ENCODE measurements around the gene ANKS3. TPM values are rescaled to one million over a fixed set of nuclear protein-coding genes. Genes with fewer than 3 reads are reported as not detected.

Gene ANKS3
- total and polyA plus RNA-seq, 2 of the 8 experiments (the other 6 are each of a cell fraction or from before 2014, with no cell fraction given), result 15.5 to 23.9 TPM

GRCh38 chr16:4746991-4747574 lies 13.0 kb upstream of the ANKS3 start (continued):
- no peak for TF ChIP-seq RXRA (IDR thresholded peaks at IDR 0.05; ENCODE audit: insufficient read depth, low read depth, low read length)
- TF ChIP-seq BACH1 (IDR thresholded peaks at IDR 0.05; ENCODE audit: low read length), result no peak
- TF ChIP-seq KDM4A (IDR thresholded peaks at IDR 0.05; ENCODE audit: low read depth, low read length, severe bottlenecking), result no peak
- TF ChIP-seq EP300 (IDR thresholded peaks at IDR 0.05; ENCODE audit: borderline replicate concordance in 1 of 2, low read depth in 2 of 2, low read length in 2 of 2), result no peak
- no peak for TF ChIP-seq NRF1 (IDR thresholded peaks at IDR 0.05; ENCODE audit: low read depth, low read length)
- no peak for TF ChIP-seq ASH2L (IDR thresholded peaks at IDR 0.05; ENCODE audit: low read length)
- no peak for TF ChIP-seq RAD21 (IDR thresholded peaks at IDR 0.05 in 1 of 2, conservative IDR thresholded peaks at IDR 0.05 in 1 of 2; ENCODE audit: low read depth in 2 of 2, low read length in 2 of 2)
- TF ChIP-seq CEBPB (IDR thresholded peaks at IDR 0.05; ENCODE audit: low read depth, low read length), result no peak

Data from H1 (cell line).